NB4 (cell line): Measurements from ENCODE around the gene ARHGEF17.

Experiments used
- MYC ChIP-seq: IDR thresholded peaks from 2 replicates; pipeline ENCODE4 v1.6.1; 2011; ENCODE audit warnings: low read depth, low read length
- TF ChIP-seq, protein P1 (sequence below): IDR thresholded peaks from one replicate; pipeline ENCODE4 v1.5.1; 2012; ENCODE audit warnings: low read depth, low read length

DNA sequence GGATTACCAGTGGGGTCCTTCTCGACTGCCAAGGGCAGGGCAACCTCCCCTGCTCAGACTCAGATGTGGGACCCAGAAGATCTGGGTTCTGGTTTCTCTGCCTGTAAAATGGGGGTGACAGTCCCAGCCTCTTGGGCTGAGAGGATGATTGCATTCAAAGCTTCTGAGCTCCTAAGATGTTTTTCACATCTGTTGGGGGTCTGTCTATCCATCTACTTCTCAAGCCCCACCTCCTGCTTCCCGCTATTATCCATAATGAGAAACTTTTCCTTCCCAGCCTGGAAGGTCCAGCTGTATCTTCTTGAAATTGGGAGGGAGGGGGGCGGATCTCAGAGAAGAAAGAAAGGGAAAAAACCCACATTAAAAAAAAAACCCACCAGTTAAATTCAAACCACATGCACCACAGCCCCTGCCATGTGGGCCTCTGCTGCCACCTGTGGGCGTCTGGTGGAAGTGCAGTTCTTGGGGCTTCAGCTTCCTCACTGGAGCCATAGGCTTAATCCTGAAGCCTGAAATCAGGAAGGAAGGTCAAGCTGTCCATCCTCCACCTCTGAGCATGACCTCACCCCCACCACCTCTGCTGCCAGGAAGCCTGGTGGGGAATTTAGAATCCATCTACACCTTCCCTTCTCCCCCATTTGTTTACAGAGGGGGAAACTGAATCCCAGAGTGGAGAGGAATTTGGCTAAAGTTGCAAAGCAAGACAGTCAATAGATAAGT is 27.3 kb downstream of the ARHGEF17 start:
- TF ChIP-seq, protein P1, sequence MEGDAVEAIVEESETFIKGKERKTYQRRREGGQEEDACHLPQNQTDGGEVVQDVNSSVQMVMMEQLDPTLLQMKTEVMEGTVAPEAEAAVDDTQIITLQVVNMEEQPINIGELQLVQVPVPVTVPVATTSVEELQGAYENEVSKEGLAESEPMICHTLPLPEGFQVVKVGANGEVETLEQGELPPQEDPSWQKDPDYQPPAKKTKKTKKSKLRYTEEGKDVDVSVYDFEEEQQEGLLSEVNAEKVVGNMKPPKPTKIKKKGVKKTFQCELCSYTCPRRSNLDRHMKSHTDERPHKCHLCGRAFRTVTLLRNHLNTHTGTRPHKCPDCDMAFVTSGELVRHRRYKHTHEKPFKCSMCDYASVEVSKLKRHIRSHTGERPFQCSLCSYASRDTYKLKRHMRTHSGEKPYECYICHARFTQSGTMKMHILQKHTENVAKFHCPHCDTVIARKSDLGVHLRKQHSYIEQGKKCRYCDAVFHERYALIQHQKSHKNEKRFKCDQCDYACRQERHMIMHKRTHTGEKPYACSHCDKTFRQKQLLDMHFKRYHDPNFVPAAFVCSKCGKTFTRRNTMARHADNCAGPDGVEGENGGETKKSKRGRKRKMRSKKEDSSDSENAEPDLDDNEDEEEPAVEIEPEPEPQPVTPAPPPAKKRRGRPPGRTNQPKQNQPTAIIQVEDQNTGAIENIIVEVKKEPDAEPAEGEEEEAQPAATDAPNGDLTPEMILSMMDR, result peak; percentile 98
- TF ChIP-seq MYC, result peak; percentile 97
